ENCODE results near the gene GFPT2.

- TF ChIP-seq CTCF (IDR thresholded peaks at IDR 0.05; ENCODE audit: borderline replicate concordance, extremely low read depth, low read length, poor library complexity, severe bottlenecking) (no peak), EZH2 (IDR thresholded peaks at IDR 0.05; ENCODE audit: borderline replicate concordance, low read depth, low read length, severe bottlenecking) (no peak)
These were observed 53.6 kb downstream of the GFPT2 start for GRCh38 chr5:180299526-180299925.

Data from DND-41 (cell line).